ENCODE results near the gene CYS1. TPM values are rescaled to one million over a fixed set of nuclear protein-coding genes. Genes with fewer than 3 reads are reported as not detected.

Gene CYS1
- total RNA-seq, 1 donor from 2014 or later, result 0.56 TPM

GRCh38 chr2:10067881-10068280, 12.3 kb downstream of the CYS1 start:
- H3K4me1 ChIP-seq, result peaks cover 9% of the 10 kb centered on the region
- Mint-ChIP-seq H3K4me3 (no peak overlapping the region), H3K27me3 (ENCODE audit: insufficient read depth, low read depth) (peaks cover 7% of the 10 kb centered on the region), H3K9me3 (peaks cover 7% of the 10 kb centered on the region), H3K4me1 (peaks cover 17% of the 10 kb centered on the region), H3K36me3 (peaks cover 2% of the 10 kb centered on the region), H3K27ac (no peak overlapping the region)
- H3F3A ChIP-seq (ENCODE audit: low read depth), result peaks cover 13% of the 10 kb centered on the region
- H3K27ac ChIP-seq, result no peak overlapping the region
- peaks cover 8% of the 10 kb centered on the region for H4K20me1 ChIP-seq (ENCODE audit: low read depth)
- H3K36me3 ChIP-seq, result no peaks in the 10 kb centered on the region
- H3K4me3 ChIP-seq, result no peak overlapping the region
- H3K9me3 ChIP-seq (ENCODE audit: low read depth), result no peaks in the 10 kb centered on the region
- H3K27me3 ChIP-seq, result no peaks in the 10 kb centered on the region
- no peak for DNase-seq (ENCODE audit: low spot score)
- no peak overlapping the region for H3K4me2 ChIP-seq
- TF ChIP-seq EZH2 (IDR thresholded peaks at IDR 0.05) (no peak), EZH2phosphoT487 (IDR thresholded peaks at IDR 0.05) (no peak), CTCF (IDR thresholded peaks at IDR 0.05) (no peak)
- no peak overlapping the region for H2AFZ ChIP-seq (replicated peaks)
- H3K79me2 ChIP-seq (ENCODE audit: low read depth), result no peaks in the 10 kb centered on the region
- H3K9ac ChIP-seq, result no peak overlapping the region

GRCh38 chr2:10067330-10067729, 12.9 kb downstream of the CYS1 start:
- no peaks in the 10 kb centered on the region for H3K27me3 ChIP-seq
- Mint-ChIP-seq H3K4me3 (no peak overlapping the region), H3K27me3 (ENCODE audit: insufficient read depth, low read depth) (peaks cover 7% of the 10 kb centered on the region), H3K4me1 (peaks cover 13% of the 10 kb centered on the region), H3K27ac (no peak overlapping the region), H3K9me3 (peaks cover 7% of the 10 kb centered on the region), H3K36me3 (peaks cover 2% of the 10 kb centered on the region)
- H3K9ac ChIP-seq, result no peak overlapping the region
- no peaks in the 10 kb centered on the region for H3K79me2 ChIP-seq (ENCODE audit: low read depth)
- no peak overlapping the region for H3K4me3 ChIP-seq
- no peak overlapping the region for H2AFZ ChIP-seq (replicated peaks)
- TF ChIP-seq EZH2 (IDR thresholded peaks at IDR 0.05), result no peak
- TF ChIP-seq CTCF (IDR thresholded peaks at IDR 0.05), result no peak
- no peak for TF ChIP-seq EZH2phosphoT487 (IDR thresholded peaks at IDR 0.05)
- H4K20me1 ChIP-seq (ENCODE audit: low read depth), result peaks cover 8% of the 10 kb centered on the region
- H3K4me2 ChIP-seq, result no peak overlapping the region
- no peaks in the 10 kb centered on the region for H3K9me3 ChIP-seq (ENCODE audit: low read depth)
- peaks cover 13% of the 10 kb centered on the region for H3F3A ChIP-seq (ENCODE audit: low read depth)
- peaks cover 6% of the 10 kb centered on the region for H3K4me1 ChIP-seq
- no peak overlapping the region for H3K27ac ChIP-seq
- DNase-seq (ENCODE audit: low spot score), result no peak
- H3K36me3 ChIP-seq, result no peaks in the 10 kb centered on the region

GRCh38 chr2:10065773-10066055, 14.5 kb downstream of the CYS1 start:
- Histone ChIP-seq H4K20me1 (ENCODE audit: low read depth) (peaks cover 8% of the 10 kb centered on the region), H3K36me3 (no peaks in the 10 kb centered on the region), H2AFZ (replicated peaks) (no peak overlapping the region), H3F3A (ENCODE audit: low read depth) (peaks cover 13% of the 10 kb centered on the region), H3K4me3 (no peak overlapping the region), H3K9me3 (ENCODE audit: low read depth) (no peaks in the 10 kb centered on the region), H3K4me2 (no peak overlapping the region), H3K79me2 (ENCODE audit: low read depth) (no peaks in the 10 kb centered on the region), H3K27ac (no peak overlapping the region), H3K9ac (no peak overlapping the region), H3K4me1 (peaks cover 6% of the 10 kb centered on the region), H3K27me3 (no peaks in the 10 kb centered on the region)
- peaks cover 13% of the 10 kb centered on the region for H3K4me1 Mint-ChIP-seq
- H3K27ac Mint-ChIP-seq, result peak overlapping the region; percentile 5
- H3K4me3 Mint-ChIP-seq, result no peak overlapping the region
- H3K9me3 Mint-ChIP-seq, result peaks cover 7% of the 10 kb centered on the region
- peaks cover 9% of the 10 kb centered on the region for H3K27me3 Mint-ChIP-seq (ENCODE audit: insufficient read depth, low read depth)
- peaks cover 2% of the 10 kb centered on the region for H3K36me3 Mint-ChIP-seq
- no peak for DNase-seq (ENCODE audit: low spot score)
- no peak for TF ChIP-seq CTCF (IDR thresholded peaks at IDR 0.05)
- TF ChIP-seq EZH2phosphoT487 (IDR thresholded peaks at IDR 0.05), result no peak
- no peak for TF ChIP-seq EZH2 (IDR thresholded peaks at IDR 0.05)
